HG02759 (cell line): ENCODE measurements around the gene MRPL55.

Experiments used
- ATAC-seq: cut with Tn5 transposase; IDR thresholded peaks from one replicate; pipeline ENCODE4 v1.9.1; 2021; ENCODE audit warnings: mild to moderate bottlenecking, moderate library complexity; ENCODE audit not compliant: unreplicated experiment

The MRPL55 gene

GRCh38 chr1:228060458-228061190 lies 48.5 kb downstream of the MRPL55 start:
- no peak for ATAC-seq

GRCh38 chr1:228059634-228060457 lies 49.3 kb downstream of the MRPL55 start:
- ATAC-seq, result no peak

GRCh38 chr1:228058949-228059633 lies 50.0 kb downstream of the MRPL55 start:
- no peak for ATAC-seq

GRCh38 chr1:228058172-228058948 lies 50.7 kb downstream of the MRPL55 start:
- ATAC-seq, result no peak
